HFFc6 (cell line): ENCODE results near the gene ADAP2. TPM values are rescaled to one million over a fixed set of nuclear protein-coding genes. Genes with fewer than 3 reads are reported as not detected.
"Not testable (repeated sequence)": the region's sequence is repeated elsewhere in the genome, so short reads cannot be mapped to it uniquely, and the experiment has no call there.

Source experiments
- DNase-seq: peaks from one replicate; pipeline ENCODE4 v3.0.0-alpha.2; 2018
- H3K27ac Mint-ChIP-seq: 2 replicates; pipeline ENCODE4 v1.8.0; 2020; ENCODE audit warnings: mild to moderate bottlenecking, mixed read lengths
- H3K27me3 Mint-ChIP-seq: 2 replicates; pipeline ENCODE4 v1.8.0; 2021; ENCODE audit warnings: mild to moderate bottlenecking, moderate library complexity, mixed read lengths; ENCODE audit not compliant: insufficient read depth
- H3K36me3 Mint-ChIP-seq: 2 replicates; pipeline ENCODE4 v1.8.0; 2021; ENCODE audit warnings: low read depth, mixed read lengths
- H3K4me1 Mint-ChIP-seq: 2 replicates; pipeline ENCODE4 v1.8.0; 2020; ENCODE audit warnings: low read depth, mixed read lengths
- H3K4me3 Mint-ChIP-seq: 2 replicates; pipeline ENCODE4 v1.8.0; 2020; ENCODE audit warnings: mild to moderate bottlenecking, moderate library complexity, mixed read lengths
- H3K9me3 Mint-ChIP-seq: 2 replicates; pipeline ENCODE4 v1.8.0; 2020; ENCODE audit warnings: mild to moderate bottlenecking, mixed read lengths
- CTCF ChIP-seq: fragments of 200-600 bp; sonication (generic); IDR thresholded peaks from 2 replicates; pipeline ENCODE4 v1.5.0; 2021; ENCODE audit warnings: antibody characterized with exemption, mild to moderate bottlenecking
- total RNA-seq, 6 experiments: library from RNA; stranded (reverse); fragmentation: NEBNext Ultra II Directional; extraction: Animal tissue kit (Norgen Biotek cat#: 25700); gene quantifications; 2 replicates in 1 of 6; 3 replicates in 5 of 6; pipeline ENCODE4 v1.2.3, GENCODE V29; 2021

The ADAP2 gene
- total RNA-seq, 6 experiments from 2014 or later = 0.12 to 0.61 (median 0.37) TPM

GRCh38 chr17:30958187-30958586 lies 36.4 kb downstream of the ADAP2 start:
- no peaks in the 10 kb centered on the region for H3K36me3 Mint-ChIP-seq
- no peak overlapping the region; the same call in 1 of the 2 replicates for H3K27ac Mint-ChIP-seq
- H3K9me3 Mint-ChIP-seq = no peaks in the 10 kb centered on the region
- H3K27me3 Mint-ChIP-seq = peaks cover 21% of the 10 kb centered on the region; the same call in 1 of the 2 replicates
- peak overlapping the region; percentile 24; the same call in 1 of the 2 replicates for H3K4me3 Mint-ChIP-seq
- TF ChIP-seq CTCF = no peak
- no peak for DNase-seq
- peaks cover 21% of the 10 kb centered on the region for H3K4me1 Mint-ChIP-seq

GRCh38 chr17:30961209-30962188 lies 39.8 kb downstream of the ADAP2 start:
- Mint-ChIP-seq H3K27me3 (peaks cover 17% of the 10 kb centered on the region; the same call in 1 of the 2 replicates), H3K4me3 (no peak overlapping the region), H3K27ac (peak overlapping the region; percentile 73), H3K36me3 (no peaks in the 10 kb centered on the region), H3K4me1 (peaks cover 25% of the 10 kb centered on the region), H3K9me3 (no peaks in the 10 kb centered on the region)
- DNase-seq = no peak
- TF ChIP-seq CTCF = no peak

- not testable (repeated sequence) for H3K4me3 Mint-ChIP-seq, H3K27me3 Mint-ChIP-seq, H3K36me3 Mint-ChIP-seq, H3K9me3 Mint-ChIP-seq, H3K27ac Mint-ChIP-seq, DNase-seq
- H3K4me1 Mint-ChIP-seq = peaks cover 14% of the 10 kb centered on the region
Observed at GRCh38 chr17:30964312-30964711, 42.6 kb downstream of the ADAP2 start.

- Mint-ChIP-seq H3K27ac (peak overlapping the region; percentile 6; the same call in 1 of the 2 replicates), H3K4me1 (peaks cover 17% of the 10 kb centered on the region), H3K27me3 (no peaks in the 10 kb centered on the region), H3K9me3 (no peaks in the 10 kb centered on the region), H3K4me3 (no peak overlapping the region), H3K36me3 (no peaks in the 10 kb centered on the region)
- TF ChIP-seq CTCF = no peak
- peak; percentile 29 for DNase-seq
Observed at GRCh38 chr17:30964876-30965275, 43.1 kb downstream of the ADAP2 start.

- H3K9me3 Mint-ChIP-seq = no peaks in the 10 kb centered on the region
- TF ChIP-seq CTCF = no peak
- H3K36me3 Mint-ChIP-seq = no peaks in the 10 kb centered on the region
- H3K27me3 Mint-ChIP-seq = no peaks in the 10 kb centered on the region
- no peak overlapping the region for H3K4me3 Mint-ChIP-seq
- DNase-seq = no peak
- peaks cover 25% of the 10 kb centered on the region for H3K4me1 Mint-ChIP-seq
- no peak overlapping the region for H3K27ac Mint-ChIP-seq
Observed at GRCh38 chr17:30965686-30966085, 43.9 kb downstream of the ADAP2 start.

GRCh38 chr17:30967911-30968310 lies 46.2 kb downstream of the ADAP2 start:
- Mint-ChIP-seq H3K4me1 (peaks cover 34% of the 10 kb centered on the region), H3K36me3 (peaks cover 13% of the 10 kb centered on the region), H3K9me3 (peaks cover 13% of the 10 kb centered on the region)
- not testable (repeated sequence) for H3K4me3 Mint-ChIP-seq, H3K27me3 Mint-ChIP-seq, H3K27ac Mint-ChIP-seq, DNase-seq
